GM12878 (cell line): Measurements from ENCODE around the gene RSPO4. TPM values are rescaled to one million over a fixed set of nuclear protein-coding genes. Genes with fewer than 3 reads are reported as not detected.

ENCODE experiments used
- ATAC-seq: fragments of 200-7000 bp; cut with Tn5 transposase; 3 replicates; pipeline ENCODE4 v1.9.1; 2020; ENCODE audit warnings: mild to moderate bottlenecking, moderate library complexity
- BruUV-seq: library from RNA; stranded (reverse); fragments of 400-500 nt; replicated peaks from 2 replicates; lab custom pipeline; 2021; lab: Mats Ljungman, UMichigan
- CTCF ChIA-PET: fragments of 300-600 bp; sonication (Branson Sonifier 250); formaldehyde crosslinking; extraction: SDS; loops from one replicate; lab custom pipeline; 2021; ENCODE audit warnings: inconsistent platforms; lab: Yijun Ruan, JAX
- POLR2A ChIA-PET: fragments of 350-600 bp; formaldehyde crosslinking; extraction: SDS; loops from one replicate; lab custom pipeline; 2021; ENCODE audit warnings: inconsistent platforms; lab: Charles Lee
- RAD21 ChIA-PET: fragments of 300-600 bp; sonication (Branson Sonifier 250); formaldehyde crosslinking; loops from one replicate; lab custom pipeline; 2023; ENCODE audit warnings: antibody characterized with exemption; ENCODE audit not compliant: unreplicated experiment; lab: Charles Lee
- SMC1A ChIA-PET: fragments of 300-600 bp; sonication (Branson Sonifier 250); formaldehyde crosslinking; loops from one replicate; lab custom pipeline; 2023; ENCODE audit not compliant: unreplicated experiment, uncharacterized antibody; lab: Charles Lee
- DNase-seq: peaks from one replicate; pipeline ENCODE4 v3.0.0-alpha.2; 2011; ENCODE audit warnings: low read depth, low spot score
- FAIRE-seq: peaks from 3 replicates; lab custom pipeline; 2011; peaks lifted over from hg19 to GRCh38; lab: Jason Lieb, UNC
- H2AFZ ChIP-seq: 2 replicates; pipeline ENCODE4 v1.6.0; 2011; ENCODE audit warnings: low read depth, low read length, control low read depth; ENCODE audit not compliant: control insufficient read depth
- H3K27ac ChIP-seq: 2 replicates; pipeline ENCODE4 v1.5.1; 2011; ENCODE audit warnings: control low read depth; ENCODE audit not compliant: control insufficient read depth, insufficient read depth
- H3K27me3 ChIP-seq, 2 experiments: replicated peaks in 1 of 2; 2 replicates each; pipeline versions ENCODE4 v1.6.0 to v1.6.1; 2011; ENCODE audit warnings: low read length in 1 of 2; ENCODE audit not compliant: control insufficient read depth in 2 of 2, insufficient read depth in 2 of 2
- H3K36me3 ChIP-seq, 2 experiments: 2 replicates each; pipeline ENCODE4 v1.5.1; 2011; ENCODE audit warnings: low read length in 1 of 2; ENCODE audit not compliant: control insufficient read depth in 2 of 2, insufficient read depth in 2 of 2
- H3K4me1 ChIP-seq: 2 replicates; pipeline ENCODE4 v1.6.1; 2011; ENCODE audit warnings: mild to moderate bottlenecking, low read length, moderate library complexity, mixed read lengths; ENCODE audit not compliant: control insufficient read depth, insufficient read depth
- H3K4me2 ChIP-seq: 2 replicates; pipeline ENCODE4 v1.6.0; 2011; ENCODE audit warnings: control low read depth; ENCODE audit not compliant: control insufficient read depth, insufficient read depth
- H3K4me3 ChIP-seq: fragments of 200-600 bp; sonication (generic); 2 replicates; pipeline ENCODE4 v1.5.1; 2016
- H3K79me2 ChIP-seq: 2 replicates; pipeline ENCODE4 v1.6.0; 2011; ENCODE audit warnings: low read length; ENCODE audit not compliant: control insufficient read depth, insufficient read depth
- H3K9ac ChIP-seq: 2 replicates; pipeline ENCODE4 v1.8.0; 2011; ENCODE audit warnings: low read length, control low read depth, mixed read lengths; ENCODE audit not compliant: control insufficient read depth, insufficient read depth
- H3K9me3 ChIP-seq: replicated peaks from 3 replicates; pipeline ENCODE4 v1.5.1; 2011; ENCODE audit warnings: mild to moderate bottlenecking, low read length; ENCODE audit not compliant: control insufficient read depth, insufficient read depth
- H4K20me1 ChIP-seq: 2 replicates; pipeline ENCODE4 v1.6.0; 2011; ENCODE audit not compliant: control insufficient read depth, insufficient read depth
- CREM ChIP-seq: IDR thresholded peaks from 2 replicates; pipeline ENCODE4 v1.6.1; 2014; ENCODE audit warnings: antibody characterized with exemption, low read depth
- FOXM1 ChIP-seq: IDR thresholded peaks from 2 replicates; pipeline ENCODE4 v1.6.1; 2012; ENCODE audit warnings: low read depth, mild to moderate bottlenecking, inconsistent platforms, low read length, moderate library complexity
- JUND ChIP-seq: IDR thresholded peaks from 2 replicates; pipeline ENCODE4 v1.6.1; 2012; ENCODE audit warnings: low read depth, mild to moderate bottlenecking, low read length, improper control_type of control experiment, moderate library complexity
- NRF1 ChIP-seq: conservative IDR thresholded peaks from 2 replicates; pipeline ENCODE4 v1.6.1; 2011; ENCODE audit warnings: mild to moderate bottlenecking, low read depth, low read length, improper control_type of control experiment
- RB1 ChIP-seq: fragments of 450-650 bp; formaldehyde crosslinking; IDR thresholded peaks from 2 replicates; pipeline ENCODE4 v1.6.1; 2017; ENCODE audit warnings: mild to moderate bottlenecking, borderline replicate concordance
- TCF12 ChIP-seq: IDR thresholded peaks from 2 replicates; pipeline ENCODE4 v1.6.1; 2011; ENCODE audit warnings: low read depth, mild to moderate bottlenecking, low read length
- ZNF622 ChIP-seq: fragments of 450-650 bp; IDR thresholded peaks from 2 replicates; pipeline ENCODE4 v1.6.1; 2017; ENCODE audit warnings: mild to moderate bottlenecking, inconsistent platforms
- WGBS: methylation state at CpG from one replicate; pipeline ENCODE4 v1.1.6; 2016; ENCODE audit warnings: low lambda C conversion rate; ENCODE audit not compliant: insufficient replicate concordance, insufficient coverage; ENCODE audit errors: missing lambda C conversion rate; 5-methylcytosine and 5-hydroxymethylcytosine counted together
- in situ Hi-C: fragments of 300-500 bp; cut with MboI; formaldehyde crosslinking; loops from 9 replicates; pipeline ENCODE4 v1.14.3; 2018; ENCODE audit warnings: mixed read lengths
- intact Hi-C: fragments of 100-400 bp; cut with micrococcal nuclease; formaldehyde crosslinking; loops from one replicate; pipeline ENCODE4 v1.14.2; 2022; ENCODE audit not compliant: unreplicated experiment
- polyA plus RNA-seq, 11 experiments: library from polyadenylated mRNA; depleted of rRNA in 4 of 11; unstranded in 6 of 11; stranded (reverse) in 5 of 11; fragments of >200 nt; fragmentation: Nextera tagmentation in 4 of 11; fragmentation: Illumina TruSeq in 1 of 11; extraction: Ambion mirVana in 4 of 11; extraction: Trizol in 1 of 11; gene quantifications; 1 replicate in 1 of 11; 2 replicates in 10 of 11; pipeline versions ENCODE4 v1.2.1 to v1.2.3, GENCODE V29; 2011 to 2016; ENCODE audit warnings: inconsistent platforms in 2 of 11, missing spikeins in 2 of 11, low read depth in 1 of 11
- total RNA-seq, 4 experiments: library from RNA; depleted of rRNA in 3 of 4; stranded (reverse); fragments of >200 nt in 3 of 4; fragmentation: Illumina TruSeq in 1 of 4; extraction: Trizol in 1 of 4; gene quantifications; 2 replicates each; pipeline versions ENCODE4 v1.2.1 to v1.2.3, GENCODE V29; 2013 to 2021
- TF ChIP-seq, protein P1 (sequence below): fragments of 450-650 bp; IDR thresholded peaks from 2 replicates; pipeline ENCODE4 v1.6.1; 2017; ENCODE audit warnings: antibody characterized with exemption, mild to moderate bottlenecking, moderate library complexity

Gene RSPO4
- total and polyA plus RNA-seq, 10 of the 15 experiments (the other 5 are each of a cell fraction or from before 2014, with no cell fraction given) = 0.06 TPM; not detected in 9

GRCh38 chr20:1038205-1038604 lies 36.1 kb upstream of the RSPO4 start:
- RAD21 ChIA-PET = no interaction called here

More at GRCh38 chr20:1038205-1038604, 36.1 kb upstream of the RSPO4 start:
- no TSS peak for BruUV-seq
- in situ Hi-C loops = no loop called here
- no peak overlapping the region for H3K27ac ChIP-seq
- no peak overlapping the region for H3K4me3 ChIP-seq
- FAIRE-seq = no peak
- SMC1A ChIA-PET = no interaction called here
- H3K27me3 ChIP-seq = no peaks in the 10 kb centered on the region; a peak in 1 of 4 replicates
- intact Hi-C loops = no loop called here
- TF ChIP-seq, protein P1, sequence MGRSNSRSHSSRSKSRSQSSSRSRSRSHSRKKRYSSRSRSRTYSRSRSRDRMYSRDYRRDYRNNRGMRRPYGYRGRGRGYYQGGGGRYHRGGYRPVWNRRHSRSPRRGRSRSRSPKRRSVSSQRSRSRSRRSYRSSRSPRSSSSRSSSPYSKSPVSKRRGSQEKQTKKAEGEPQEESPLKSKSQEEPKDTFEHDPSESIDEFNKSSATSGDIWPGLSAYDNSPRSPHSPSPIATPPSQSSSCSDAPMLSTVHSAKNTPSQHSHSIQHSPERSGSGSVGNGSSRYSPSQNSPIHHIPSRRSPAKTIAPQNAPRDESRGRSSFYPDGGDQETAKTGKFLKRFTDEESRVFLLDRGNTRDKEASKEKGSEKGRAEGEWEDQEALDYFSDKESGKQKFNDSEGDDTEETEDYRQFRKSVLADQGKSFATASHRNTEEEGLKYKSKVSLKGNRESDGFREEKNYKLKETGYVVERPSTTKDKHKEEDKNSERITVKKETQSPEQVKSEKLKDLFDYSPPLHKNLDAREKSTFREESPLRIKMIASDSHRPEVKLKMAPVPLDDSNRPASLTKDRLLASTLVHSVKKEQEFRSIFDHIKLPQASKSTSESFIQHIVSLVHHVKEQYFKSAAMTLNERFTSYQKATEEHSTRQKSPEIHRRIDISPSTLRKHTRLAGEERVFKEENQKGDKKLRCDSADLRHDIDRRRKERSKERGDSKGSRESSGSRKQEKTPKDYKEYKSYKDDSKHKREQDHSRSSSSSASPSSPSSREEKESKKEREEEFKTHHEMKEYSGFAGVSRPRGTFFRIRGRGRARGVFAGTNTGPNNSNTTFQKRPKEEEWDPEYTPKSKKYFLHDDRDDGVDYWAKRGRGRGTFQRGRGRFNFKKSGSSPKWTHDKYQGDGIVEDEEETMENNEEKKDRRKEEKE = no peak
- TF ChIP-seq JUND (no peak), TCF12 (no peak), ZNF622 (no peak), CREM (no peak), RB1 (no peak), FOXM1 (no peak), NRF1 (no peak)
- CTCF ChIA-PET = no interaction called here
- WGBS = 0% methylated on average over 2 of the region's 2 CpGs
- no peak for ATAC-seq
- H3K36me3 ChIP-seq = no peaks in the 10 kb centered on the region
- no peaks in the 10 kb centered on the region for H3K79me2 ChIP-seq
- POLR2A ChIA-PET = no interaction called here
- H2AFZ ChIP-seq = no peak overlapping the region
- no peak overlapping the region for H3K9ac ChIP-seq
- H3K4me1 ChIP-seq = peaks cover 4% of the 10 kb centered on the region; the same call in 1 of the 2 replicates
- H3K9me3 ChIP-seq = no peaks in the 10 kb centered on the region
- DNase-seq = no peak
- H3K4me2 ChIP-seq = no peak overlapping the region
- no peaks in the 10 kb centered on the region for H4K20me1 ChIP-seq
